Sigmoid colon (tissue), 4 donors: Measurements from ENCODE around the gene UCKL1.

Experiments used
- CTCF ChIP-seq, 4 experiments: fragments of 450-650 bp in 3 of 4; fragments of 200-600 bp in 1 of 4; IDR thresholded peaks; one replicate each; pipeline ENCODE4 v1.5.1; 2016 to 2019; ENCODE audit warnings: antibody characterized with exemption in 4 of 4, mild to moderate bottlenecking in 3 of 4, moderate library complexity in 2 of 4
- EP300 ChIP-seq, 4 donors: sonication (generic); formaldehyde crosslinking; IDR thresholded peaks; one replicate each; pipeline ENCODE4 v1.6.1; 2017; ENCODE audit warnings: antibody characterized with exemption in 4 of 4
- POLR2A ChIP-seq, 2 donors: fragments of 450-650 bp; IDR thresholded peaks; one replicate each; pipeline ENCODE4 v1.6.1; 2016; ENCODE audit warnings: antibody characterized with exemption in 2 of 2, mild to moderate bottlenecking in 2 of 2, moderate library complexity in 2 of 2
- POLR2AphosphoS5 ChIP-seq, 4 donors: sonication (generic); formaldehyde crosslinking; IDR thresholded peaks; one replicate each; pipeline ENCODE4 v1.6.1; 2017; ENCODE audit warnings: antibody characterized with exemption in 4 of 4

DNA sequence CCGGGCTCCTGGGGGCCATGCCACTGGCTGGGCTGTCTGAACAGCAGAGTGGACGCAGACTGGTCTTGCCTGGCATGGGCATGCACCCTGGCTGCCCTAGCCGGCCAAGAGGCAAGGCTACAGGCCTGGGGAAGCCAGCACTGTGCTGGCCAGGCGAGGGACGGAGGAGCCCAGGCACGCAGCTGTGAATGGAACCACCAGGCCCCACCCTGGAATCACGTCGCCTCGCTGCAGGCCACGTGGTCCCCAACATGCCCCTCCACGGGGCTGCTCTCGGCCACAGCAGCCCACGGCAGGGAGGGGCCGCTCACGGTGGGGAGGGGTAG is 4.0 kb downstream of the UCKL1 start:
- TF ChIP-seq POLR2A (IDR thresholded peaks at IDR 0.05): no peak
- no peak for TF ChIP-seq CTCF (IDR thresholded peaks at IDR 0.05)
- TF ChIP-seq POLR2AphosphoS5 (IDR thresholded peaks at IDR 0.05): no peak
- no peak for TF ChIP-seq EP300 (IDR thresholded peaks at IDR 0.05)
